Stimulated activated CD4-positive, alpha-beta T cell treated with anti-CD3 and anti-CD28 coated beads, Interleukin-4, amount 100 ng/mL, for 1 hour (primary cell): ENCODE results near the gene RND2.

ENCODE experiments used
- DNase-seq: peaks from one replicate; pipeline ENCODE4 v3.0.0-alpha.2; 2020

Gene RND2

GRCh38 chr17:43006639-43007551 is 18.1 kb upstream of the RND2 start, which contains the start of gene IFI35:
Gene IFI35, plus strand, starts transcription at chr17:43006784. Its CDS starts 164 bp downstream, at chr17:43006948.
- peak; percentile 84 for DNase-seq

- DNase-seq = no peak
These were observed 14.2 kb upstream of the RND2 start for GRCh38 chr17:43010667-43011308.

DNA sequence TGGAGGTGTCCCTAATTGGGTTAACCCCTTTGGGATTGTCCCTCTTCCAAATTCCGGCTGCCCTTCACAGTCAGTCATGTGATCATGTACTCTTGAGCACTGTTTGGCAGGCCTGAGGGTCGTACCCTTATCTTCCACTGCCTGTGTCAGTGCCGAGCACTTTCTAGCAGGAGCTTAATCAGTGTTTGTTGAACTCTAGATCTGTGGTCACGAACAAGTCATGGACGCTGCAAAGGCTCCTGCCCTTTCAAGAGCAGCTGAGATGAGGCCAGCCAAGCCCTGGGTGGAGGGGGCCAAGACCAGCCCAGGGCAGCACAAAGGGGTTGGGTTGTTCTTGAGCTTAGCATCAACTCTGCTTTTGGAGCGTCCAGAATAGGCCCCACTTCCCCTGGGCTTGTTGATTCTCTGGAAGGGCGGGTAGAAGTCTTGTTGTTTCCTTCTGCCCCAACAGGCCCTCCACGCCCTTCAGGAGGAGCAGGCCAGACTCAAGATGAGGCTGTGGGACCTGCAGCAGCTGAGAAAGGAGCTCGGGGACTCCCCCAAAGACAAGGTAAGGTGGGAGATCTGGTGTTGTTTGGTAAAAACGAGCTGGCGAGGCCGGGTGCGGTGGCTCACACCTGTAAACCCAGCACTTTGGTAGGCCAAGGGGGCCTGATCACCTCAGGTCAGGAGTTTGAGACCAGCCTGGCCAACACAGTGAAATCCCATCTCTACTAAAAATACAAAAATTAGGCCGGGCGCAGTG is 13.1 kb upstream of the RND2 start:
- DNase-seq = no peak

- no peak for DNase-seq
These were observed 11.7 kb upstream of the RND2 start for GRCh38 chr17:43013296-43013695.

DNA sequence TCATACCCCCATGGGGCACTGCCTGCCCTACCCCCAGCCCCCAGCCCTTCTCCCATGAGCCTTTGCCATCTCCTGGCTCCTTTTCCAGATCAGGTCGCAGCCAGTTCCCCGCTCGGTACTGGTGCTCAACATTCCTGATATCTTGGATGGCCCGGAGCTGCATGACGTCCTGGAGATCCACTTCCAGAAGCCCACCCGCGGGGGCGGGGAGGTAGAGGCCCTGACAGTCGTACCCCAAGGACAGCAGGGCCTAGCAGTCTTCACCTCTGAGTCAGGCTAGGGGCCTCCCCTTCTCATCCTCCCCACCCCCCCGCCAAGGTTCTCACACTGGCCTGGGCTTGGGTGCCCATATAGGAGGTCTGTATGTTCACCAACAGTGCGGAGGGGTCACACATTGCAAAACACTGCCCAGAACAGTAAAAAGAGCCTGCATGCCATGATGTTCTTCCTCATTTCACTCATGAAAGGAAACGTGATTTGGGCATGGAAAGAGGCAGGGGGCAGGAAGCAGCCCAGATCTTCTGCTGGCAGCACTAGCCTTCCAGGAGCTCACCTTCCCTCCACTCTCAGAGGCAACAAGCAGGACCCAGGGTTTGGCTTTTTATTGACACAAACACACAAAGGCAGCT is 10.9 kb upstream of the RND2 start:
- DNase-seq = no peak

- no peak for DNase-seq
These were observed 10.1 kb upstream of the RND2 start for GRCh38 chr17:43014649-43015542.

GRCh38 chr17:43015579-43015978 is 9.5 kb upstream of the RND2 start:
- no peak for DNase-seq

- no peak for DNase-seq
These were observed 8.8 kb upstream of the RND2 start for GRCh38 chr17:43016216-43016615.

- no peak for DNase-seq
These were observed 6.8 kb upstream of the RND2 start for GRCh38 chr17:43018008-43018853.

DNA sequence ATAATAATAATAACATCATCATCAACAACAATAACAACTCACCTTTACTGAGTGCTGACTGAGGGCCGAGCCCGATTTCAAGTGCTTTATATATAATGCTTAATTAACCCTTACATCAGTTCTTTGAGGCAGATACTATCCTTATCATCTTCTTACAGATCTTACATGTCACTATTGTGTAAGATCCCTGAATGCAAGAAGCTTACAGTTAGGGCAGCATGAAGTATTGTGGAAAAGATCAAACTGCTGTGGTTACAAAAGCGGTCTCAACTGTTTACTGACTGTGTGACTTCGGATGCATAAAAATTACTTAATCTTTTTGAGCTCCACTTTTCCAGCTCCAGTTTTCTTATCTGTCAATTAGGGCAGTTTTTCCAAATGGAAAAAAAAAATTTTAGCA is 6.1 kb upstream of the RND2 start:
- no peak for DNase-seq

DNA sequence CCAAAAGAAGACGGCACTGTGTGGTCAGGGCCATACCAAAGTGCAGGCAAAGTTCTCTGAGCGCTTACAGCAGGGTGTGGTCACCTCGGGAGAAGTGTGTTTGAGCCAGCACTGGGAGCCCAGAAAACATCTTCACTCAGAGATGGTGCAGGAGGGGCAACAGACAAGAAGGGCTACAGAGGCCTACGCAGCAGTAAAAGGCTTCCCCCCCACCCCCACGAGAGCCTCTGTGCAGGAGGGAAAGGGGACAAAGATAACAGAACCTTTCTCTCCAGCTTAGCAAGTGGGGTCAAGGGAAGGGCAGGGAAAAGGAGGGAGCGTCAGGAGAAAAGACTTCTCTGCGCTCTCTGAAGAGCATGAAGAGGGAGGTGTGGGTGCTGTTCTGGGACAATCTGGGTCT is 5.6 kb upstream of the RND2 start:
- DNase-seq = no peak

DNA sequence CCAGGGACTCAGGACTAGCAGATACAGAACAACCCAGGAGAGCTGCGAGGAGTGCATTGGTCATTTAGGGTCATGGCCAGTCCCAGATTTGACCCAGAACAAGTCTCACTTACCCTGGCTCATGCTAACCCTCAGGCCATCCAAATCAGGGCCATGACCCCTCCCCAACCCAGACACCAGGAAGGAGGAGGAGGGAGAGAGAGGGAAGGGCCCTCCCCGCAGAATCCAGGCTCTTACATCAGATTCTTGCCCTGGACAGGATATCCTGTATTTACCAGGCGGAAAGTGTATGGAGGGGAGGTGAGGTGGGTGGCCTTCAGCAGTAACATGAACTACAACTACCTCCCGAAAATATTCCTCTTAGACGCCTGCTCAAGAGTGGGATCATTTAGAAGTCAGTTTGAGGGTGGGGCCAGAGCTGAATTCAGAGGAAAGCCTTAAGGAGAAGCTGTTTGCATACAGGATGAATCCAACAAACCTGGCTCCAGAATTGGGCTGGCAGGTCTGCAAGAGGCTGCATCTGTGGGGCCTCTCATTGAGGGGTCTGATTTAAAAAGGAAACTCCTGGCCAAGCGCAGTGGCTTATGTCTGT is 4.9 kb upstream of the RND2 start:
- no peak for DNase-seq

DNA sequence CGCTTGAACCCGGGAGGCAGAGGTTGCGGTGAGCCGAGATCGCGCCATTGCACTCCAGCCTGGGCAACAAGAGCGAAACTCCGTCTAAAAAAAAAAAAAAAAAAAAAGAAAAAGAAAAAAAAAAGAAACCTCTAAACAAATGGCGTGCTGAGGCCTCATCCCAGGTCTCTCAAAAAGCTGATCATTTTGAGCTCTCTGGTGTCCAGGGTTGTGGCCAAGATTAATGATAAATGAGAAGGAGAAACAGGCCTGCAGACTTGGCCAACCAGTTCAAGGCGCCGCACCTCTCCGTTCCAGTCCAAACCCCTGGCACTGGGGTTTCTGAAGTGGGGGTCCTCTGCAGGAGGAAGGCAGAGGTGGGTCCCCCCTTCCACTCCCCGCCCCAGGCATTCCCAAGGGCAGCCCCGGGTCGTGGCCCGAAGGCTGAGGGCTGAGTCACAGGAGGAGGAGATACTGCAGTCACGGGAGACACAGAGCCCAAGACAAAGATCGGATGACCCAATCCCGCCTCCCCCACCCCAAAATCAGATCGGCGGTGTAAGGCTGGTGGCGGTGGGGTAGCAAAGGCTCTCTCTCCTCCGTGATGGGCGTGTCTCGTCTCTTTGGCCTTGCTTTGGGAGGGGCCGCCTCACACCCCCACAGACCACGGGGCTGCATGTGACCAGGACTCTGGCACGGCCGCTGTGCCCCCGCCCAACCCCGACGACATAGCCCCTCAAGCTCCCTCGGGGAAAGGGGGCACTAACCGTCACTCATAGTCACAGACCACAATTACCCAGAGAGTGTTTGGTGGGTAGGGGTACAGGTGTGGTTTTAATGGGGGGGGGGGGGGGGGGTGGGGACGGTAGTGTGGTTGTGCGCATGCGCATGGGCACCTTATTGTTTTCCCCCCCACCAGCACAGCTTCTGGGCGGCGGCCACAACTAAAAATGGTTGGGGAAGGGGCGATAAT is 4.0 kb upstream of the RND2 start:
- peak; percentile 39 for DNase-seq

GRCh38 chr17:43021741-43022512 is 3.1 kb upstream of the RND2 start, which contains the start of gene VAT1:
Gene VAT1, minus strand, starts transcription at chr17:43022385. Its CDS starts 63 bp downstream, at chr17:43022322.
- DNase-seq = peak; percentile 69

GRCh38 chr17:43025290-43025657 is 243 bp downstream of the RND2 start:
- no peak for DNase-seq

DNA sequence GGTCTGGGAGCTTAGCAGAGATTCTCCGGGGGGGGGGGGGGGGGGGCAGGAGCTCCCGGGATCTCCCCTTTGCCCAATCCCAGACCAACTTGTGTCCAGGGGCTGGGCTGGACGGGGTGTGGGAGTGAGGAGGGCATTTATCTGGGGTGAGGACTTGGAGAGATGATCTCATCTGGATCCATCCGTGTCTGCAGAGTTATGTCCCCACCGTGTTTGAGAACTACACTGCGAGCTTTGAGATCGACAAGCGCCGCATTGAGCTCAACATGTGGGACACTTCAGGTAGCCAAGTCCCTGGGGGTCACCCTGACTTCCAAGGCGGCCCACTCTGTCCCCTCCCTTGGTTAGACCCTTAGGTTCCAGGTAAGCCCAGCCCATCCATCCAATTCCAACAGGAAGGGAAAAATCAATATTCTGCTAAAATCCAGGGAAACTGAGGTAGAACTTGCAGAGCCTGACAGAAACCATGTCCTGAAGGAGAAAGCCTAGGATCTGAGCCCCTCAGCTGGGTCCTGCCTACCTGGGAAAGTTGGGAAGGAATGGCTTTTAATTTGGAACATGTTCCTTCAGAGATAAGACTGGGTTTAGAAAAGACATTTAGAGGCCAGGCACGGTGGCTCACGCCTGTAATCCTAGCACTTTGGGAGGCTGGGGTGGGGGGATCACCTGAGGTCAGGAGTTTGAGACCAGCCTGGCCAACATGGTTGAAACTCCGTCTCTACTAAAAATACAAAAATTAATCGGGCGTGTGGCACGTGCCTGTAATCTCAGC is 921 bp downstream of the RND2 start:
- no peak for DNase-seq

- no peak for DNase-seq
These were observed 1.6 kb downstream of the RND2 start for GRCh38 chr17:43026595-43026994.
